SK-N-SH (cell line): Measurements from ENCODE around the gene TCN2. TPM values are rescaled to one million over a fixed set of nuclear protein-coding genes. Genes with fewer than 3 reads are reported as not detected.

Source experiments
- CTCF ChIA-PET: fragments of 300-600, 350-600 bp; formaldehyde crosslinking; extraction: SDS; loops from one replicate; lab custom pipeline; 2021; lab: Yijun Ruan, JAX
- POLR2A ChIA-PET: fragments of 350-600 bp; sonication (Branson Sonifier 250); formaldehyde crosslinking; extraction: SDS; loops from one replicate; lab custom pipeline; 2020; ENCODE audit warnings: antibody characterized with exemption, inconsistent platforms; lab: Yijun Ruan, JAX
- DNase-seq: peaks from one replicate; pipeline ENCODE4 v3.0.0; 2012
- H2AFZ ChIP-seq: fragments of 200-600 bp; sonication (generic); 2 replicates; pipeline ENCODE4 v1.8.1; 2016; ENCODE audit warnings: antibody characterized with exemption, mild to moderate bottlenecking, low read depth
- H3F3A ChIP-seq: fragments of 200-600 bp; sonication (generic); replicated peaks from 2 replicates; pipeline ENCODE3; 2016; ENCODE audit warnings: antibody characterized with exemption, mild to moderate bottlenecking; ENCODE audit not compliant: insufficient read depth
- H3K27ac ChIP-seq, 2 experiments: fragments of 200-500 bp in 1 of 2; fragments of 200-600 bp in 1 of 2; sonication (Bioruptor generic) in 1 of 2; sonication (generic), shearing (Covaris generic) in 1 of 2; 2 replicates each; pipeline versions ENCODE4 v1.5.1 to v1.6.1; 2014 to 2016; ENCODE audit warnings: low read depth in 2 of 2, inconsistent platforms in 1 of 2, low read length in 1 of 2, mild to moderate bottlenecking in 1 of 2, mixed read lengths in 1 of 2
- H3K27me3 ChIP-seq: fragments of 200-600 bp; sonication (generic), shearing (Covaris generic); 2 replicates; pipeline ENCODE4 v1.6.1; 2016; ENCODE audit warnings: mixed run types; ENCODE audit not compliant: insufficient read depth
- H3K36me3 ChIP-seq, 2 experiments: fragments of 200-500 bp in 1 of 2; fragments of 200-600 bp in 1 of 2; sonication (Bioruptor generic) in 1 of 2; sonication (generic) in 1 of 2; replicated peaks in 1 of 2; 2 replicates each; pipeline versions ENCODE3 to v1.5.1; 2014 to 2016; ENCODE audit warnings: low read length in 1 of 2, mild to moderate bottlenecking in 1 of 2; ENCODE audit not compliant: insufficient read depth in 2 of 2, control insufficient read depth in 1 of 2
- H3K4me1 ChIP-seq, 2 experiments: fragments of 200-500 bp in 1 of 2; fragments of 200-600 bp in 1 of 2; sonication (Bioruptor generic) in 1 of 2; sonication (generic), shearing (Covaris generic) in 1 of 2; 2 replicates each; pipeline versions ENCODE4 v1.5.1 to v1.6.1; 2014 to 2016; ENCODE audit warnings: low read depth in 1 of 2, low read length in 1 of 2, mixed run types in 1 of 2; ENCODE audit not compliant: insufficient read depth in 2 of 2, control insufficient read depth in 1 of 2
- H3K4me2 ChIP-seq: fragments of 200-600 bp; sonication (generic), shearing (Covaris generic); 2 replicates; pipeline ENCODE4 v1.6.1; 2017; ENCODE audit warnings: mixed run types
- H3K4me3 ChIP-seq, 2 experiments: fragments of 200-500 bp in 1 of 2; fragments of 200-600 bp in 1 of 2; sonication (Bioruptor generic) in 1 of 2; sonication (generic), shearing (Covaris generic) in 1 of 2; 2 replicates each; pipeline versions ENCODE4 v1.5.1 to v1.8.1; 2014 to 2016; ENCODE audit warnings: low read depth in 2 of 2, inconsistent platforms in 1 of 2, low read length in 1 of 2, mild to moderate bottlenecking in 1 of 2, mixed read lengths in 1 of 2, moderate library complexity in 1 of 2
- H3K79me2 ChIP-seq: fragments of 200-600 bp; sonication (generic); 2 replicates; pipeline ENCODE4 v1.8.1; 2017; ENCODE audit warnings: mild to moderate bottlenecking; ENCODE audit not compliant: insufficient read depth
- H3K9ac ChIP-seq: fragments of 200-600 bp; sonication (generic); 2 replicates; pipeline ENCODE4 v1.6.1; 2017; ENCODE audit warnings: mixed run types
- H3K9me2 ChIP-seq: fragments of 200-600 bp; sonication (generic); 2 replicates; pipeline ENCODE4 v1.6.1; 2017; ENCODE audit warnings: mixed run types
- H3K9me3 ChIP-seq: fragments of 200-600 bp; sonication (generic); 2 replicates; pipeline ENCODE4 v1.6.1; 2017; ENCODE audit warnings: mixed run types, mild to moderate bottlenecking, moderate library complexity
- H4K20me1 ChIP-seq: fragments of 200-600 bp; sonication (generic); 2 replicates; pipeline ENCODE4 v1.6.1; 2017; ENCODE audit warnings: mild to moderate bottlenecking, mixed run types; ENCODE audit not compliant: insufficient read depth
- EP300 ChIP-seq, 2 experiments: IDR thresholded peaks; 2 replicates each; pipeline versions ENCODE4 v1.4.0 to v1.6.1; 2012; ENCODE audit warnings: borderline replicate concordance in 1 of 2, low read depth in 1 of 2, low read length in 1 of 2
- NRF1 ChIP-seq: IDR thresholded peaks from 2 replicates; pipeline ENCODE4 v1.6.1; 2012; ENCODE audit warnings: low read depth, mild to moderate bottlenecking, low read length
- POLR2AphosphoS5 ChIP-seq: IDR thresholded peaks from 2 replicates; pipeline ENCODE4 v1.6.1; 2012; ENCODE audit warnings: low read depth, low read length
- RAD21 ChIP-seq: IDR thresholded peaks from 2 replicates; pipeline ENCODE4 v1.6.1; 2012; ENCODE audit warnings: mild to moderate bottlenecking, low read length
- RCOR1 ChIP-seq: fragments of 150-350 bp; IDR thresholded peaks from 2 replicates; pipeline ENCODE4 v1.6.1; 2017; ENCODE audit warnings: antibody characterized with exemption, low read length
- REST ChIP-seq: IDR thresholded peaks from 2 replicates; pipeline ENCODE4 v1.6.1; 2012; ENCODE audit warnings: mild to moderate bottlenecking, low read depth, low read length, moderate library complexity
- RFX5 ChIP-seq: IDR thresholded peaks from 2 replicates; pipeline ENCODE4 v1.6.1; 2012; ENCODE audit warnings: mild to moderate bottlenecking, improper control_type of control experiment, low read length
- SIN3A ChIP-seq: IDR thresholded peaks from 2 replicates; pipeline ENCODE4 v1.6.1; 2012; ENCODE audit warnings: low read depth, mild to moderate bottlenecking, low read length, moderate library complexity, borderline replicate concordance
- SMC3 ChIP-seq: IDR thresholded peaks from 2 replicates; pipeline ENCODE4 v1.6.1; 2012; ENCODE audit warnings: low read depth, low read length, improper control_type of control experiment
- TCF12 ChIP-seq: IDR thresholded peaks from 2 replicates; pipeline ENCODE4 v1.4.0; 2012
- WGBS: methylation state at CpG from one replicate; pipeline ENCODE4 v1.1.6; 2017; ENCODE audit warnings: low lambda C conversion rate; 5-methylcytosine and 5-hydroxymethylcytosine counted together
- polyA plus RNA-seq, 3 experiments: library from polyadenylated mRNA; depleted of rRNA; stranded (reverse); fragments of >200 nt; gene quantifications; 2 replicates each; pipeline ENCODE4 v1.2.3, GENCODE V29; 2012
- TF ChIP-seq, protein P1 (sequence below): IDR thresholded peaks from 2 replicates; pipeline ENCODE4 v1.4.0; 2012; ENCODE audit warnings: low read depth, borderline replicate concordance
- TF ChIP-seq, protein P2 (sequence below): fragments of 150-350 bp; IDR thresholded peaks from 2 replicates; pipeline ENCODE4 v1.6.1; 2017; ENCODE audit warnings: antibody characterized with exemption, low read length, low read depth, borderline replicate concordance
- TF ChIP-seq, protein P3 (sequence below): IDR thresholded peaks from 2 replicates; pipeline ENCODE4; 2012
- TF ChIP-seq, protein P4 (sequence below): fragments of 200-600 bp; sonication (generic); IDR thresholded peaks from 2 replicates; pipeline ENCODE4 v1.6.1; 2017; ENCODE audit warnings: antibody characterized with exemption, mild to moderate bottlenecking, moderate library complexity

TCN2 gene
- polyA plus RNA-seq, 1 of the 3 experiments (the other 2 are of a cell fraction), result 4.1 TPM

GRCh38 chr22:30596199-30596598 lies 10.8 kb upstream of the TCN2 start:
- POLR2A ChIA-PET, result no interaction called here
- Histone ChIP-seq H3K9ac (no peak overlapping the region), H3K9me3 (no peaks in the 10 kb centered on the region), H2AFZ (no peak overlapping the region), H4K20me1 (no peaks in the 10 kb centered on the region), H3F3A (no peaks in the 10 kb centered on the region), H3K4me1 (peaks cover 0 to under 1% of the 10 kb centered on the region in 2 experiments; a peak in 1 of 4 replicates), H3K27ac (no peak overlapping the region)
- WGBS, result 57% methylated on average over 2 of the region's 2 CpGs
- CTCF ChIA-PET, result interaction anchor here (0.7 to 2.1 kb wide), 2 partner anchors 10 to 39 kb away, joined by 3 to 7 read pairs; no protein-coding TSS in a partner anchor
- TF ChIP-seq RFX5, result no peak
- TF ChIP-seq RAD21, result no peak
- no peak for TF ChIP-seq SIN3A
- TF ChIP-seq, protein P1, sequence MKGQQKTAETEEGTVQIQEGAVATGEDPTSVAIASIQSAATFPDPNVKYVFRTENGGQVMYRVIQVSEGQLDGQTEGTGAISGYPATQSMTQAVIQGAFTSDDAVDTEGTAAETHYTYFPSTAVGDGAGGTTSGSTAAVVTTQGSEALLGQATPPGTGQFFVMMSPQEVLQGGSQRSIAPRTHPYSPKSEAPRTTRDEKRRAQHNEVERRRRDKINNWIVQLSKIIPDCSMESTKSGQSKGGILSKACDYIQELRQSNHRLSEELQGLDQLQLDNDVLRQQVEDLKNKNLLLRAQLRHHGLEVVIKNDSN, result no peak
- TF ChIP-seq SMC3, result no peak
- TF ChIP-seq RCOR1, result no peak
- no peak for TF ChIP-seq REST
- TF ChIP-seq, protein P2, sequence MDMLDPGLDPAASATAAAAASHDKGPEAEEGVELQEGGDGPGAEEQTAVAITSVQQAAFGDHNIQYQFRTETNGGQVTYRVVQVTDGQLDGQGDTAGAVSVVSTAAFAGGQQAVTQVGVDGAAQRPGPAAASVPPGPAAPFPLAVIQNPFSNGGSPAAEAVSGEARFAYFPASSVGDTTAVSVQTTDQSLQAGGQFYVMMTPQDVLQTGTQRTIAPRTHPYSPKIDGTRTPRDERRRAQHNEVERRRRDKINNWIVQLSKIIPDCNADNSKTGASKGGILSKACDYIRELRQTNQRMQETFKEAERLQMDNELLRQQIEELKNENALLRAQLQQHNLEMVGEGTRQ, result no peak
- TF ChIP-seq, protein P3, sequence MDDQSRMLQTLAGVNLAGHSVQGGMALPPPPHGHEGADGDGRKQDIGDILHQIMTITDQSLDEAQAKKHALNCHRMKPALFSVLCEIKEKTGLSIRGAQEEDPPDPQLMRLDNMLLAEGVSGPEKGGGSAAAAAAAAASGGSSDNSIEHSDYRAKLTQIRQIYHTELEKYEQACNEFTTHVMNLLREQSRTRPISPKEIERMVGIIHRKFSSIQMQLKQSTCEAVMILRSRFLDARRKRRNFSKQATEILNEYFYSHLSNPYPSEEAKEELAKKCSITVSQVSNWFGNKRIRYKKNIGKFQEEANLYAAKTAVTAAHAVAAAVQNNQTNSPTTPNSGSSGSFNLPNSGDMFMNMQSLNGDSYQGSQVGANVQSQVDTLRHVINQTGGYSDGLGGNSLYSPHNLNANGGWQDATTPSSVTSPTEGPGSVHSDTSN, result no peak
- TF ChIP-seq NRF1, result no peak
- TF ChIP-seq POLR2AphosphoS5, result no peak
- no peak for TF ChIP-seq TCF12
- no peak for TF ChIP-seq EP300 (IDR thresholded peaks at IDR 0.05; ENCODE audit: borderline replicate concordance in 1 of 2, low read depth in 1 of 2, low read length in 1 of 2)
- TF ChIP-seq, protein P4, sequence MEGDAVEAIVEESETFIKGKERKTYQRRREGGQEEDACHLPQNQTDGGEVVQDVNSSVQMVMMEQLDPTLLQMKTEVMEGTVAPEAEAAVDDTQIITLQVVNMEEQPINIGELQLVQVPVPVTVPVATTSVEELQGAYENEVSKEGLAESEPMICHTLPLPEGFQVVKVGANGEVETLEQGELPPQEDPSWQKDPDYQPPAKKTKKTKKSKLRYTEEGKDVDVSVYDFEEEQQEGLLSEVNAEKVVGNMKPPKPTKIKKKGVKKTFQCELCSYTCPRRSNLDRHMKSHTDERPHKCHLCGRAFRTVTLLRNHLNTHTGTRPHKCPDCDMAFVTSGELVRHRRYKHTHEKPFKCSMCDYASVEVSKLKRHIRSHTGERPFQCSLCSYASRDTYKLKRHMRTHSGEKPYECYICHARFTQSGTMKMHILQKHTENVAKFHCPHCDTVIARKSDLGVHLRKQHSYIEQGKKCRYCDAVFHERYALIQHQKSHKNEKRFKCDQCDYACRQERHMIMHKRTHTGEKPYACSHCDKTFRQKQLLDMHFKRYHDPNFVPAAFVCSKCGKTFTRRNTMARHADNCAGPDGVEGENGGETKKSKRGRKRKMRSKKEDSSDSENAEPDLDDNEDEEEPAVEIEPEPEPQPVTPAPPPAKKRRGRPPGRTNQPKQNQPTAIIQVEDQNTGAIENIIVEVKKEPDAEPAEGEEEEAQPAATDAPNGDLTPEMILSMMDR, result no peak
- TF ChIP-seq, all 33 proteins: peak for 0
- H3K79me2 ChIP-seq, result peaks cover 5% of the 10 kb centered on the region
- H3K4me3 ChIP-seq, result no peak overlapping the region
- peaks cover 8% of the 10 kb centered on the region; the same call in 1 of the 2 replicates for H3K27me3 ChIP-seq
- H3K9me2 ChIP-seq, result no peaks in the 10 kb centered on the region
- DNase-seq, result no peak
- no peaks in the 10 kb centered on the region for H3K36me3 ChIP-seq
- H3K4me2 ChIP-seq, result no peak overlapping the region
